Measurements from ENCODE around the gene HSPA2. TPM values are rescaled to one million over a fixed set of nuclear protein-coding genes. Genes with fewer than 3 reads are reported as not detected.
A peak's percentile ranks its signal among the peaks of the same experiment; 100 is the strongest.

HSPA2 gene
- total RNA-seq, 2 donors from 2014 or later = 4.0 to 19.7 TPM

DNA sequence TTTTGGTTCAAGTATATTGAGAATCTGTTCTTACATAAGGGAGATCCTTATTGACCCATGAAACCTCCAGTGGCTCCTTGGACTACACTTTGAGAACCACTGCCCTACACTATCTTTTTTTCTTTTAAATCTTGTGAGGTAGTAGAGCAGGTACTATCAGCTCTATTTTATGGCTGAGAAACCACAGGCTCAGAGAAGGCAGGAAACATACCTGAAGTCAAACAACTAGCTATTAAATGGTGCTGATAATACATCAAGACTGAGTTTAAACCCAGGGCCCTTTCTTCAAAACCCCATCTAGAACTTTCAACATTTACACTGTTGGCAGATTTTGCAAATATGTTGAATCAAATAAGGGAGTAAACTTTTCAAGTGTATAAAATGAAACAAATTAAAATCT, 43.8 kb upstream of the HSPA2 start:
- H3K27ac ChIP-seq = no peak overlapping the region
- no peaks in the 10 kb centered on the region for H3K9me3 ChIP-seq
- H3K36me3 ChIP-seq (replicated peaks in 1 of 2; ENCODE audit: insufficient read depth in 1 of 2, low read depth in 2 of 2) = no peaks in the 10 kb centered on the region
- DNase-seq = no peak
- no peak overlapping the region for H3K4me3 ChIP-seq
- peaks cover 18% of the 10 kb centered on the region for H3K4me1 ChIP-seq
- intact Hi-C loops (cut with DNase I) = no loop called here
- no peak for TF ChIP-seq POLR2A (IDR thresholded peaks at IDR 0.05)
- TF ChIP-seq, protein P1, sequence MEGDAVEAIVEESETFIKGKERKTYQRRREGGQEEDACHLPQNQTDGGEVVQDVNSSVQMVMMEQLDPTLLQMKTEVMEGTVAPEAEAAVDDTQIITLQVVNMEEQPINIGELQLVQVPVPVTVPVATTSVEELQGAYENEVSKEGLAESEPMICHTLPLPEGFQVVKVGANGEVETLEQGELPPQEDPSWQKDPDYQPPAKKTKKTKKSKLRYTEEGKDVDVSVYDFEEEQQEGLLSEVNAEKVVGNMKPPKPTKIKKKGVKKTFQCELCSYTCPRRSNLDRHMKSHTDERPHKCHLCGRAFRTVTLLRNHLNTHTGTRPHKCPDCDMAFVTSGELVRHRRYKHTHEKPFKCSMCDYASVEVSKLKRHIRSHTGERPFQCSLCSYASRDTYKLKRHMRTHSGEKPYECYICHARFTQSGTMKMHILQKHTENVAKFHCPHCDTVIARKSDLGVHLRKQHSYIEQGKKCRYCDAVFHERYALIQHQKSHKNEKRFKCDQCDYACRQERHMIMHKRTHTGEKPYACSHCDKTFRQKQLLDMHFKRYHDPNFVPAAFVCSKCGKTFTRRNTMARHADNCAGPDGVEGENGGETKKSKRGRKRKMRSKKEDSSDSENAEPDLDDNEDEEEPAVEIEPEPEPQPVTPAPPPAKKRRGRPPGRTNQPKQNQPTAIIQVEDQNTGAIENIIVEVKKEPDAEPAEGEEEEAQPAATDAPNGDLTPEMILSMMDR (IDR thresholded peaks at IDR 0.05) = no peak
- ATAC-seq = no peak
- no peaks in the 10 kb centered on the region for H3K27me3 ChIP-seq

DNA sequence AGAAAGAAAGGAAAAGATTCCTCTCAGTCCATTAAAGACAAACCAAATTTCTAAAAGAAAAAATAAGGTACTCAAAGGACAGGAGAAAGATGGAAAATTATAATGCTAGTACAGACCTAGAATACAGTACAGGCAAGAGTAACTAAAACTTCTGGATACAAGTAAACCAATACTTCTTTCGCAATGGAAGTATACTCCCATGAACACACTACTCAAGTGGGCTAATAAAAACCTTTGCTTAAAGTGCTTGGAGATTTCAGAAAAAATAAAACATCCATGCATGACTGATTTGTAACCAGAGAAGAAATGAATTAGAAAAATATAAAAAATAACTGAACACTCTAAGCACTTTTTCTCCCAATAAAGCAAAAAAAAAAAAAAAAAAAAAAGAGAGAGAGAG, 40.5 kb upstream of the HSPA2 start:
- Histone ChIP-seq H3K36me3 (replicated peaks in 1 of 2; ENCODE audit: insufficient read depth in 1 of 2, low read depth in 2 of 2) (no peaks in the 10 kb centered on the region), H3K4me3 (no peak overlapping the region), H3K9me3 (no peaks in the 10 kb centered on the region), H3K27me3 (no peaks in the 10 kb centered on the region), H3K4me1 (peaks cover 30% of the 10 kb centered on the region), H3K27ac (no peak overlapping the region)
- DNase-seq (no peak), ATAC-seq (no peak)
- WGBS, 2 donors = 86 to 92% methylated on average over 1 of the region's 1 CpG
- TF ChIP-seq POLR2A (IDR thresholded peaks at IDR 0.05) = no peak
- TF ChIP-seq, protein P1 (IDR thresholded peaks at IDR 0.05) = no peak
- intact Hi-C loops (cut with DNase I) = no loop called here

DNA sequence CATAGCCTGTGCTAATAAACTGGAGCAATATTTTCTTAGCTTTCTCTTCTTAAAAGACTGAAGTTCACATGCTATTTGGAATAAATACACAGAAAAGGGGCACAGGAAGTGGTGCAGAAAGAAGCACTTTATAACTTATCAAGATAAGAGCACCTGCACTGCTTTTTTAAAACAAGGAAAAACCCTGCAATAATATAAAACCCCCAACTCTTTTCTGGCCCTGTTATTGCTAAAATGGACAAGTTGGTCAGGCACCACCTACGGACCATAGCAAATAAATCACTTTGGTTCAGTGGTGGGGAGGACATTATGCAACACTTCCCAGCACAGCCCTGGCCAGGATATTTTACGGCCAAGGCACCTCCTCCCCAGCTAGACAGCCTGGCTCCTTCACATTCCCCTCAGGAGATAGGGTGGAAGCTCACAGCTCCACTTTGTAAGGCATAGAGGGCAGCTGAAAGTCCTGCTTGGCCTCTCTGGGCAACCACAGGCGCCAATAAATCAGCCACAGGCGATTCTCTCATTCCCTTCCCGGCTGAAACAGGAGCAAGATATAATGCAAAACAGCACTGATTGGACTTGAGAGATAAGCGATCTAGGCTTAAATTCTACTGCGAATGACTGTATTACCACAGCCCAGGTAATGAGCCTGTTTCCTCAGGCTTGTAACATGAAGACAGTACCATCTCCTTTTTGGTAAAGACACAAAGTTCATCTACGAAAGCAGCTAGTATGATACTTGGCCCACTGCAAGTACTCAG, 39.0 kb upstream of the HSPA2 start:
- H3K36me3 ChIP-seq (replicated peaks in 1 of 2; ENCODE audit: insufficient read depth in 1 of 2, low read depth in 2 of 2) = no peaks in the 10 kb centered on the region
- H3K27me3 ChIP-seq = no peaks in the 10 kb centered on the region
- DNase-seq = peak; percentile 46 to 64 (median 56)
- ATAC-seq = no peak
- peak overlapping the region; percentile 32 to 100 (median 99) for H3K27ac ChIP-seq
- no peak overlapping the region for H3K4me3 ChIP-seq
- peak in 2 of 3 donors; percentile 25 to 35 for TF ChIP-seq POLR2A (IDR thresholded peaks at IDR 0.05)
- TF ChIP-seq, protein P1 (IDR thresholded peaks at IDR 0.05) = peak in 2 of 7 experiments; percentile 12 to 15
- H3K4me1 ChIP-seq = peaks cover 40% of the 10 kb centered on the region
- H3K9me3 ChIP-seq = no peaks in the 10 kb centered on the region
- intact Hi-C loops (cut with DNase I) = no loop called here
- 38% methylated on average over 8 of the region's 8 CpGs for WGBS, 2 donors

DNA sequence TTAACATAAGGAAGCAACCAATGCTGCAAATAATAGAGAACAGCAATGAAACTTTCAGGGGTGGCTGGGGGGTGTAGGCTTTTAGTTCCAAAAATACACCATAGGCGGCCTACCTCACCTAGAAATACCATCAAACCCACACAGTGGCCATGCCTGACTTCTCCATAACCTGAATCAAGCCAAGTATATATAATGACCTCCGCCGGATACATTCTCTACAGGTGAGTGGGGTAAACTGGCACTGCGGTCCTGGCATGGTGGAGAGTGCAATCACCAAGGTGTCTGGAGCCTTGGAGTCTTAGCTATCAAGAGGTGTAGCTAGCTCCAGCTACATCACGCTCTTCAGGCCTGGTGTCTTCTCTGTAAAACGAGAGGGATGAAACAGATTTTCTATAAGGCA, 38.1 kb upstream of the HSPA2 start:
- H3K4me1 ChIP-seq = peaks cover 49% of the 10 kb centered on the region
- TF ChIP-seq, protein P1 (IDR thresholded peaks at IDR 0.05) = no peak
- no peak for TF ChIP-seq POLR2A (IDR thresholded peaks at IDR 0.05)
- DNase-seq (no peak), ATAC-seq (no peak)
- intact Hi-C loops (cut with DNase I) = no loop called here
- peak overlapping the region; percentile 99 to 100 (median 100) for H3K27ac ChIP-seq
- H3K27me3 ChIP-seq = no peaks in the 10 kb centered on the region
- H3K9me3 ChIP-seq = no peaks in the 10 kb centered on the region
- peak overlapping the region in 1 of 2 donors; percentile 36 for H3K4me3 ChIP-seq
- 37 to 41% methylated on average over 6 of the region's 6 CpGs for WGBS, 2 donors
- no peaks in the 10 kb centered on the region for H3K36me3 ChIP-seq (replicated peaks in 1 of 2; ENCODE audit: insufficient read depth in 1 of 2, low read depth in 2 of 2)
